SIG-M5 (cell line): ENCODE results near the gene HELQ.
"Not testable (repeated sequence)": the region's sequence is repeated elsewhere in the genome, so short reads cannot be mapped to it uniquely, and the experiment has no call there.

Source experiments
- DNase-seq: peaks from one replicate; lab custom pipeline; 2025; lab: John Stamatoyannopoulos, UW

The HELQ gene

DNA sequence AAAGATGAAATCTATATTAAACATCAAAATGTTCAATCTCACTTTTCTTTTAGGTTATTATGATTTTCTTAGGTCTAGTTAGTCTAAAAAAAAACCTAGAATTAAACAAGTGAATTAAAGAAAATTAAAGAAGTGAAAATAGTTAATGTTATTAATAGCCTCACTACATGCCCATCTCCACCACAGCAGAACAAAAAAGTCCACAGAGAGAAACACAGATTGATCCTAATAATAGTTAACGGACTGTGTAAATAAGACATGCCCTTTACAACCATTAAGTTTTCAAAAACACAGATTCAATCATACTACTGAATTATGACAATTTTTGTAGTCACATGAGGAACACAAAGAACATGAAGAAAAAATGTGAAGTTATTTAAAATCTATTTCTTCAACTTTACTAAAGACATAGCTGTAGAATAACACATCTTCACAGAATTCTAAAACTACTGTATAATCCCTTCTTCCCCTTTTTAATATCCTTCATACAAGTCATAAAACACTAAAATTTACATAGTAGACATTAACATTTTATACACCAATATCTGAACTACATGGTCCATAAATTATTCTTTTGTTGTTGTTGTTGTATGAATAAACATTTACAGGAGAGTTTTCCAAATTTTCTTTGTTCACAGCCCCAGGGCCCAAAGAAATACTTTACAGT, 15.3 kb downstream of the HELQ start:
- no peak for DNase-seq

DNA sequence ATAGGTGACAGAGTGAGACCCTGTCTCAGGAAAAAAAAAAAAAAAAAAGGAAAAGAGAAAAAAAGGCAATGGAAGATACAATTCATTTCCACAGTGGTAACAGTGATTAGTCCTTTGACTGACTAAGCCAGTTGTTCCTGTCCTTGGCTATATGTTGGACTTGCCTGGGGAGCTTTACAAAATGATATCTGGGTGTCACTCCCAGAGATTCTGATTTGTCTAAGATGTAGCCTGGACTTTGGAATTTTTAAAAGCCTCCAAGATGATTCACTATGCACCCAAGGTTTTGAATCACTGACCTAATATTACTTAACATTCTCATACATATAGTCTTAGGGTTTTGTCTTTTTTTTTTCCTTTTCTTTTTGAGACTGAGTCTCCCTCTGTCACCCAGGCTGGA, 16.9 kb downstream of the HELQ start:
- no peak for DNase-seq

DNA sequence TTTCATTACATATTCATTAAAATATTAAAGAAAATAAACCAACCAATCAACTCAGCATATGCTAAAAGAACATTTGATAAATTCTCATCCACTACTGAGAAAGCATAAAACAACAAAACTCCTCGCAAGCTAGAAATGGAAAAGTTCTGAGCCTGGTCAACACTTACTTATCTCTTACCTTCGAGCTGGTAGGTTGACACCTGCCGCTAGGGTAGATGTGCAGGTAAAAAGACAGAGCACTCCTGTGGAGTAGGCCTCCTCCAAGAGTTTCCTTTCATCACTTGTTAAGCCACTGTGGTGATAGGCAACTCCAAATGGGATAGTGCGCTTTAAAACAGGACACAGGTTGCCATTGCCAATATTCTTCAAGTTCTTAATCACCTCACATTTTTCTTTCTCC, 18.9 kb downstream of the HELQ start:
- no peak for DNase-seq

DNA sequence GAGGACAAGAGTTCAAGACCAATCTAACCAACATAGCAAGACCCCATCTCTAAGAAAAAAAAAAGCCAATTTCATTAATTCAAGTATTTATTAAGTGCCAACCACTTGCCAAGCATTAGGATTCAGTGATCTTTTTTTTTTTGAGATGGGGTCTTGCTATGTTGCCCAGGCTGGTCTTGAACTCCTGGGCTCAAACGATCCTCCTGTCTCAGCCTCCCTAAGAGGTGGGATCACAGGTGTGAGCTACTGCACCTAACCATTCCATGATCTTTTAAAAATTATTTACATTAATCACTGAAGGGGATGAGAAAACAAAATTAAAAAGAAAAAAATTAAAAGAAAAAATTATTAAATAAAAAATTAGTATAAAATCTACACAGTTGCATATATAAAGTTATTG, 24.4 kb downstream of the HELQ start:
- no peak for DNase-seq

DNA sequence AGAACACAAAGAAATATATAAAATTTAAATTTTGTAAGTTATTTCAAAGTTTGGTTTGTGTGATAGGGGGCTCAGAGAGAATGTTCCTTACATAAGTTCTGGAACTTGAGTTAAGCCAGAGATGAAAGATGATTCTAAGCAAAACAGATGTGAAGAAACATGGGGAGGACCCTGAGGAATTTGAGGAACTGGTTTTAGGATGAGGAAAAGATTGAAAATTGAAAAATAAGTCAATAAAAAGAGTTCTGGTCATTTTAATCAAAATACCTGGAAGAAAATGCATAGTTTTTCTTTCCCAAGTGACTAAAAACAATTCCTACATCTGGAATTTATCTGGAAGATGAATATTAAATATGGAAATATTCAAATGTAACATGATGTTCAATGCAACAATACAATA, 37.4 kb downstream of the HELQ start:
- no peak for DNase-seq

DNA sequence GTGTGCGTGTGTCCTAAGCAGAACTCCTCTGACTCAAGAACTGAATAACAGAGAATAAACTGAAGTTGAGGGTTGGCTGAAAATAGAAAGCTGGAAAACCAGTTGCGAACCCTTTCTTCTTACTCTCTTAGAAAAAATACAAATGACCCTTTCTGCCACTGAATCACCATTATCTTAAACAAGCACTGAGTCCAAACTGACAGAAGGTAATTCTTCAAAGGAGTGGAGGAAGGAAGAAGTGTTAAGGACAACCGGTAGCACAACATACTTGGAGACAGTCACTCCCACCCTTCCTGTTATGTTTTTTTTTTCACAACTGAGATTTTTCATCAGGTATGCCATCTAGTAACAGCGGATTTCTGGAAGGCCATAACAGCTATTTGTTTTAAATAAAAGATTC, 38.1 kb downstream of the HELQ start:
- no peak for DNase-seq

DNA sequence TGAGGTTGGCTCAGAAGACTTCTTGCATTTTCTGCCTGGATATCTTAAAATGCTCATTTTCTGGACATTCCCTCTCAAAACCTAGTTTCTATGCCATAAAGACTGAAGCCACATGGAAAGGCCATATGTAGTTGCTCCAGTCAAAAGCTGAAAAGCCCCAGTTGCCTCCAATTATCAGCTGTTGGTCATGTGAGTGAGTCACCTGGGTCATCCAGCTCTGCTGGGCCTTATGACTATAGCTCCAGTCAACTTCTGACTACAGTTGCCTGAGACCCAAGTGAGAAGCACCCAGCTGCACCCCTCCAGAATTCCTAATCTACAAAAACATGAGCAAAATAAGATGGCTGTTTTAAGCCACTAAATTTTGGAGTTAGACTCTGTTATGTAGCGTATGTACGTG, 41.9 kb downstream of the HELQ start:
- DNase-seq, result no peak

DNA sequence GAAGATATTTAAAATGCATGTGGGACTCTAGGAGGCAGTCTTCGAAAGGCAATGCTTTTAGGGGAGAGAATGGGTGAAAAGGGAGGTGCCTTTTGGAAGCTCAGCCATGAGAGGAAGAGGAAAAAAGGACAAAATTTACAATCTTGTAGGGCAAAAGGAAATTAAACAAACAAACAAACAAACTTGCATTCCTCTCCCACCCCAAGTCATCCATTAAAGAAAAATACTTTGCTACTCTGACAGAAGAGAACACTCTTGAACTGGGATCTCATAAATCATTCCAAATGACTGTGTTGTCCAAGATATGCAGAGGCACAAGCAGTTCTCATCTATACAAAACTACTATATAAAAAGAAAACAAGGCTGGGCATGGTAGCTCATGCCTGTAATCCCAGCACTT, 46.7 kb downstream of the HELQ start:
- DNase-seq, result no peak

DNA sequence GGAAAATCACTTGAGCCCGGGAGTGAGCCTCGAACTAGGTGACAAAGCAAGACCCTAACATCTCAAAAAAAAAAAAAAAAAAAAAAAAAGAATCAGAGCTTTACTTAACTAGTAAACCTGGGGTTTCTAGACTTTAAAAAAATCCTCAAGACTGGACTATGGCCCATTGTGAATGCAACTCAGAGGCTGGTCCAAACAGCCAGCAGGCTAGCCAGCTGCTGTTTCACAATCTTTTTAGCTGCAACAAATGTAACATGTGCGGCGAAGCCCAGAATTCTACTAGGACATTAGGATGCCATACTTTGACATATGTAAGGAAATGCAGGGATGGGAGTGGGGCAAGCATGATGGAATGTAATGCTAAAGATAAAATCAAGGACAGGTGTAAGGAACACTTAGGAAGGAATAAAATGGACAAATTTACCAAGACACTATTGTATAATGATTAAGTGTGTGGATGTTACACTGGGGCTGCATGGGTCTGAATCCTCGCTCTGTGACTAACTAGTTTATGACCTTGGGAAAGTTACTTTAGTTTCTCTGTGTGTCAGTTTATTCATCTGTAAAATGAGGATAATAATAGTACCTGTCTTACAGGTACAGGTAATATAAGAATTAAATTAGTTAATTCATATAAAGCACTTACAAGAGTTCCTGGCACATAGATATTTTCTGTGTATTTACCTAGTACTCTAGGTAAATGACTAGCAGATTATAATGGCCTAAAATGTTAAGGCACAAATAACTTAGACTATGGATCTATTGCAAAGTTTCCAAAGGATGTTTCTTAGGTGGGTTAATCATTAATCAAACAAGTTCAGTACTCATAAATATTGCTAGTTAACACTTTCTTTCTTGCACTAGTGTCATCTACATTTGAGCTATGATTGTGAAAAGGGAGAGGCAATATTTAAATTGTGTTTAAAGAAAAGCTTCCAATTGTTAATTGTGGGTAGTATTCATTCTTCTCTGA, 49.5 kb downstream of the HELQ start:
- no peak for DNase-seq

DNA sequence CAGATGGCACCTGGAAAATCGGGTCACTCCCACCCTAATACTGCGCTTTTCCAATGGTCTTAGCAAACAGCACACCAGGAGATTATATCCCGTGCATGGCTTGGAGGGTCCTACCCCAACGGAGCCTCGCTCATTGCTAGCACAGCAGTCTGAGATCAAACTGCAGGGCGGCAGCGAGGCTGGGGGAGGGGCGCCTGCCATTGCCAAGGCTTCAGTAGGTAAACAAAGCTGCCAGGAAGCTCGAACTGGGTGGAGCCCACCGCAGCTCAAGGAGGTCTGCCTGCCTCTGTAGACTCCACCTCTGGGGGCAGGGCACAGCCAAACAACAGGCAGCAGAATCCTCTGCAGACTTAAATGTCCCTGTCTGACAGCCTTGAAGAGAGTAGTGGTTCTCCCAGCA, 57.5 kb downstream of the HELQ start:
- not testable (repeated sequence) for DNase-seq

DNA sequence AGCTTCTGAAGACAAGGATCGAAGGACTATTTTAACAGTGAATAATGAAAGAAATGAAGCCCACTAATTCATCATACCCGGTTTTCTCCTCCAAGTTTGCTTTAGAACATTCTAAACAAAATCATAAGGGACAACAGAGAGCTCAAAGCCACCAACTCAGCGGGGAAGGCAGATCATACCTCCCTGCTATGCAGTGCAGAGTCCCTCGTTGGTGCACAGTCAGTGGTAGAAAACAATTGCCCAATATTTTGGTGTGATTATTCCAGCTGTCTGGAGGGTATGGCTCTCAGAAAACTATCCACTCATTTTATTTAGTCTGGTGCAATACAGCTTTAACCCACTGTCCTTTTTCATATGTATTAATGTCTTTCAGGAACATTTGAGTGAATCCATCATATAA, 61.7 kb downstream of the HELQ start:
- no peak for DNase-seq

DNA sequence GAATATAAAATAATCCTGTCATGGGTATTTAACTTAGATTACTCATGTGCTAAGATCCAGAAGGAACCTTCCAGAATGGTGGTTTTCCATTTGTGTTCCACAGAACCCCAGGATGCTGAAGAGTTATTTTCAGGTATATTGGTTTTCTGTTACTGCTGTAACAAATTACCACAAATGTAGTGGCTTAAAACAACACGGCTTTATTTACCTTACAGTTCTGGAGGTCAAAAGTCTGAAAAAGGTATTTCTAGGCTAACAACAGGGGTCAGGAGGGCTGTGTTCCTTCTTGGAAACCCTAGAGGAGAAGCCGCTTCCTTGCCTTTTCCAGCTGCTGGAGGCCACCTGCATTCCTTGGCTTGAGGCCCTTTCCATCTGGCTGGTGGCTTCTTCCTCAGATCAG, 63.1 kb downstream of the HELQ start:
- no peak for DNase-seq

DNA sequence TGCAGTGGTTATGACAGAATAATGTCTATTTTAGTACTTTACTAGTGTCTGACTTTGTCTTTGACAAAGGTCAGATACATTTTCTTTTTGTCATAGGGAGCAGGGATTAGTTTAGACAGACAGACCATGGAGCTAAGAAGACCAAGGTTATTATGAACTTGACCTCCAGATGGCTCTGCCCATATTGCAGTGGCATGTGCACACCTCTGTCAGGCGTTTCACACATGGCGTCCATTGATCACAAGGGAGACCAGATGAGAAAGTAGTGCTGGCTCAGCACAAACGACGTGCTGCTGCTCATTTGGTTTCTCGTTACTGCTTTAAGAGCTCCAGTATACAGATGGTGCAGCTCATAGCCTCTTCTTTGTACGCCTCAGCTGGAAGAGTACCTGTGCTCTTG, 64.7 kb downstream of the HELQ start:
- DNase-seq, result no peak

DNA sequence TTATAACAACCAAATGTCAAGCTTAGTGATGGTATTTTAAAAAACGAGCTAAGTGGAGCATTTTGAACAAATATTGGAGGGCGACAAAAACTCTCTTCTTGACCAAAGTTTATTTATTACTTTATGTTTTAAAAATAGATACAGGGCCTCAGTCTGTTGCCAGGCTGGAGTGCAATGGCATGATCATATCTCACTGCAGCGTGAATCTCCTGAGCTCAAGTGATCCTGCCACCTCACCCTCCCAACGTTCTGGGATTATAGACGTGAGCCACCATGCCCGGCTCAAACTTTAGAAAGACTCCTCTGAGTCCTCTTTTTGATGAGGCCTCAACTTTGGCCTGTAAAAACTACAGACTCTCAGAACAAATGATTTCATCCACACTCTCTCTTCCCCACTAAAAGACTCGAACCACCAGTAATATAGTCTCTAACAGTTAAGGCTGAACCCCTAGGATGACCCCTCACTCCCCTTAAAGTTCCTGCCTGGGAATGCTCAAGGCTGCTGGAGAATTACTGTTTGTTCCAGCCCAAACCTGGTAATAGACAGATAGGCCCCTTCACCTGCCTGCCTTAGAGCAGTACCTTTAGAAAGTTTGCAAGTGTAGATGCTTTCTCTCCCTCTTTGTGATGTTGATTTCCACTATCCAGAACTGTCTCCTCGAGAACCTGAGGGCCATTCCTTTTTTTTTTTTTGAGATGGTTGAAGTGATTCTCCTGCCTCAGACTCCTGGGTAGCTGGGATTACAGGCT, 65.7 kb downstream of the HELQ start:
- no peak for DNase-seq

DNA sequence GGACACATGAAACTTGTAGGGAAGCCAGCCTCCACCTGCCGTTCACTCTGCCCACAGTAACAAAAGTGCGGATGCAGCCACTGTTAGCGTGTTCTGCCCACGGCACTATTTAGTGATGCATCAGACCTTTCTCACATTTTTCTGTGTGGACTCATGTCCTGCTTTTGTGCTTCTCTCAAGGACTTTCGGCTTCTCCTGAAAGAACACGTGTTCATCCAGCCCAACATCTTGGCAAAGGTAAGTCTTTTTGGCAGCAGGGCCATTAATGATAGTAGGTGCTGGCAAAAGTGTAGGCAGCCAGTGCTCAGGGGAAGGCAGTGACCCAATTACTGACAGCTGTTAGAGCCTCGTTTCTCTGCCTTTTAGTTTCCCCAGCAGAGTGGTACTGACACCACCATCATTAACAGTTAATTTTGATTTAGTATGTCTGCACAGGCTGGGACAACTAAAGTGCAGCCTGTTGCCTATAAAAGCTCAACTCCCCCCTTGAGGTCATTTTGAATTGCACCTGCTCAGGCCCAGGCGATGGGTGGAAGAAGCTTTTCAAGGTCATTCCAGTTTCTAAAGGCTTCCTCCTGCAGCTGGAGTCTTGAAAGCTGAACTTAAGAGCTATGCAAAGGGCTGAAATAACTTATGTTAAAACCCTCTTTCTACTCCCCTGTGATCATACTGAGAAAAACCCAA, 66.4 kb downstream of the HELQ start:
- no peak for DNase-seq

DNA sequence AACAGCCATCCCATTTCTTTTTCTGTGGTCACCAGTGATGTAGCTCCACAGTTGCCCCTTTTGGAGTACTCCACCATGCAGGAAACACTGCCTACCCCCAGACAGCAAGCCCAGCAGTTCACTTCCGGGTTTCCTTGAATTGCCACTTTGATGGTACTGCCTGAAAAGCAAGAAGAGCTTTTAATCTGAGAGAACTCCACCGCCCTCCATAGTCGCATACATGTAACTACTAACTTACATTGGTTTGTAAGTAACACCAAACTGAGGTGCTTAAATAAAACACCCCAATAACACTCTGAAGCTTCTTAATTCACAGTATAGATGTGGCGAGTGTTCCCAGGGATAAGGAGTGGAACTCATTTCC, 67.3 kb downstream of the HELQ start:
- DNase-seq, result no peak

DNA sequence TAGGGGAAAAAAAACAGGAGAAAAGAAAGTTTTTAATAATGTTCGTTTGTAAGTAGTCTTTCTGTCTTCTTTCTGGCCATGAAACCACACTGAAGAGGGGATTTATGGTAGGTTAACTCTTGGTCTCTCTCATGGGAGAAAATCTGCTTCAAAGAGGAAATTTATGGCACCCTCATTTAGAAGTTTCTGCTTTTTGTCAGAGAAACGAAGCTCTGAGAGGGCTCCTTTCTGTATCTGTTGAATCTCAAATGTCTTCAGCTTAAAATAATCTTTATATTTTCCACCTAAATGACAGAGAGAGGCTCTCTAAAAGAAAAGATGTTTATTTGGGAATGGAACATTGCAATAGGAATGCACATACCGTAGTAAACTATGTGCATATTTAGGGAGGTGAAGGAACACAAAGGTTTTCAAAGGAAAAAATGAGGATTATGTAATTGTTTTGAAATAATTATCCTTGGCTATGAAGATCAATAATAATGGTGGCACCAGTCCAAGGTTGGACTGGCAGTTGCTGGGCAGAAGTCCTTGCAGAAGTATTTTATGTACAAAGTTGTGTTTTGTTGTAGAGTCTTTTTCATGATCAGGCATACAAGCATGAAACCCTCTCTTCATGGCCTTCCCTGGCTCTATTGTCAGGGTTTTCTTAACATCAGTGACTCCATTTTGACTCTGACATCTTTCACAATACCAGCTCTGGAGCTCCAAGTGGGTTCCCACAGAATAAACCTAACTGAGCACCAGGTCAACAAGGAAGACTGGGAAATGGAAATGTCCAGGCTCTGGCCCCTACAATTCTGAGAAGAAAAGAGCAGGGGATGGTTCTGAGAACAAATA, 67.9 kb downstream of the HELQ start:
- no peak for DNase-seq

DNA sequence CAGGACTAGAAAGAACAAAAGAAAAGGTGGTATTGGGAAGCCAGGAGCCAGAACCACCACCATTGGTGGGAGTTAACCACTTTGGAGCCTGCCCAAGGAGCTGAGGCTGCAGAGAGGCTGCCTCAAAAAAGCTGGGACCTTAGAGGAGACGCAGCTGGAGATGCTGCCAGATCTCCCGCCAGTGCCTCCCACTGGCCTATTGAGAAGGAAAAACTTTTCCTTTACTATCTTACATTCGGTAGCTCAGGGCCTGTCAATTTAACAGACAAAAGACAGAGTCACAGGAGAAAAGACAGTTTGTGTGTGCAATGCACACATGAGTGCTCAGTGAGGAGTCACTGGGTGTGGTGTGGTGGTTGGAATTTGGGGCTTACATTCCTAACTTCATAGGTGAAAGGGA, 68.6 kb downstream of the HELQ start:
- no peak for DNase-seq

DNA sequence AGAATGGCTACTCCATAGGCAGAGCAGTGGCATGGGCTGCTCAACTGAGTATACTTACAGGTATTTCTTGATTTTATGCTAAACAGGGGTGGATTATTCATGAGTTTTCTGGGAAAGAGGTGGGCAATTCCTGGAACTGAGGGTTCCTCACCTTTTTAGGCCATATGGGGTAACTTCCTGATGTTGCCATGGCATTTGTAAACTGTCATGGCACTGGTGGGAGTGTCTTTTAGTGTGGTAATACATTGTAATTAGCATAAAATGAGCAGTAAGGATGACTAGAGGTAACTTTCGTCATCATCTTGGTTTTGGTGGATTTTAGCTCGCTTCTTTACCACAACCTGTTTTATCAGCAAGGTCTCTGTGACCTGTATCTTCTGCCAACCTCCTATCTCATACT, 72.8 kb downstream of the HELQ start:
- DNase-seq, result no peak

DNA sequence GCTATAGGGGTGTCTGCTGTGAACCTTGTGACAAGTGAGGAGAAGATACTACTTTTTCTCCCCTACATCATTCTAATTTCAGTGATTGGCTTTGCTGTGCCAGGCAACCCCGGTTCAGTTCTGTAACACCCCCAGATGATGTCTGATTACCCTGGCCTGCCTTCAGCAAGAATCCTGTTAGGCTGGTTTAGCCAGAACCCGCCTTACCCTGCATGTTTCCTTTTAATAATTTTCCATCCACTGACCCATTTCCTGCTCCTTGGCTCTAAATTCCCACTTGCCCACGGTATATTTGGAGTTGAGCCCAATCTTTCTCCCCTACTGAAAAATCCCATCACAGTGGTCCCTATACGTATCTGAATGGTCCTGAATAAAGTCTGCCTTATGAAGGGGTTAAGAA, 74.5 kb downstream of the HELQ start:
- no peak for DNase-seq

DNA sequence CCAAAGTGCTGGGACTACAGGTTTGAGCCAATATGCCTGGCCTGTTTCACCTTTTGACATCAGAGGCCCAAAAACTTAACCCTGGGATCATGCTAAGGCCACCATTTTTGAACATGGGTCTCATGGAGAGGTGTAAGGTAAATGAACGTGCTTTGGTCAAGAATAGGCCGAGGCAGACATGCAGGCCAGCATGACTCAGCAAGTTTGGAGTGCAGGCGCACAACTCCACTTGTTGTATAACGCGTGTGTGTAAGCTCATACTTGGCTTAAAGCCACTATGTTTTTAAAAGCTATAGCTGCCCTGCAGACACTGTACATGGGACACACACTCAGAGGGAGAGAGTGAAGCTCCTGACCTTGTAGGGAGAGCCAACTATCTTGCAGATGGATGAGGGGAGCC, 77.2 kb downstream of the HELQ start:
- DNase-seq, result no peak
